Measurements from ENCODE around the gene TDO2. TPM values are rescaled to one million over a fixed set of nuclear protein-coding genes. Genes with fewer than 3 reads are reported as not detected.

The TDO2 gene
- total and polyA plus RNA-seq, 2 of the 13 experiments (the other 11 are each of a cell fraction or from before 2014, with no cell fraction given): not detected

DNA sequence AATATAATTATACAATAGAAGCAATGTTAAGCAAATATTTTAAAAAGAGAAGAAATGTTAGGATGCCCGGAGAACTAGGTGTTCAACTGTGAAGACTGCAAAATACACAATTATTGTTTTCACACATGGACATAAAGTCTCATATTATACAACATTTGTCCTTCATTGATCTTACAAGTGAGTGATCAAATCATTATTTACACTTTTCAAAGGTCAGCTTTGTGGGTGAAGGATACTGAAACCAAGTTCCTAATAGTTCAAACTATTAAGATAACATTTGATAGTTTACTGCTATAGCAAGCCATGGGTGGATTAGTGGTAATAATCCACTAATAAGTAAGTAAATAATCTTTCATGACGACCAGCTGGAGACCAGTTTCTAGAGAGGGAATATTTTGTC, 26.8 kb downstream of the TDO2 start:
- intact Hi-C loops (cut with micrococcal nuclease; ENCODE audit: unreplicated experiment) (no loop called here), in situ Hi-C loops (cut with HindIII; ENCODE audit: extremely low pct_ligation_motif_present, low pct_unique_long_range_greater_than_20kb) (no loop called here)
- Histone ChIP-seq H3K9me3 (ENCODE audit: low read length) (no peaks in the 10 kb centered on the region), H3K4me3 (replicated peaks in 1 of 3; ENCODE audit: insufficient read depth in 1 of 3, low read depth in 2 of 3, low read length in 3 of 3) (no peak overlapping the region), H3K4me1 (ENCODE audit: insufficient read depth, low read length) (no peaks in the 10 kb centered on the region), H3K27ac (ENCODE audit: extremely low read length, insufficient read depth, low read length) (no peak overlapping the region), H3K9ac (ENCODE audit: insufficient read depth, low read depth, low read length) (no peak overlapping the region), H4K20me1 (ENCODE audit: insufficient read depth, low read length) (no peaks in the 10 kb centered on the region), H3K27me3 (ENCODE audit: control insufficient read depth in 1 of 2, insufficient read depth in 2 of 2, low read length in 2 of 2) (no peaks in the 10 kb centered on the region), H2AFZ (ENCODE audit: low read length) (no peak overlapping the region), H3K79me2 (ENCODE audit: insufficient read depth, low read length) (no peaks in the 10 kb centered on the region), H3K36me3 (replicated peaks in 1 of 2; ENCODE audit: control insufficient read depth in 1 of 2, insufficient read depth in 2 of 2, low read length in 2 of 2) (no peaks in the 10 kb centered on the region), H3K4me2 (ENCODE audit: low read depth, low read length) (no peak overlapping the region)
- BruUV-seq (replicated peaks): no TSS peak
- CTCF ChIA-PET (ENCODE audit: low intra/inter-chr PET ratio, low total read pairs): no interaction called here
- TF ChIP-seq AKAP8 (CRISPR knock-in tag; IDR thresholded peaks at IDR 0.05) (no peak), ZKSCAN1 (IDR thresholded peaks at IDR 0.05; ENCODE audit: low read length) (no peak), MAFG (CRISPR knock-in tag; IDR thresholded peaks at IDR 0.05) (no peak), EEA1 (CRISPR knock-in tag; IDR thresholded peaks at IDR 0.05; ENCODE audit: borderline replicate concordance) (no peak), ZNF724P (CRISPR knock-in tag; IDR thresholded peaks at IDR 0.05; ENCODE audit: borderline replicate concordance) (no peak), SNRNP70 (IDR thresholded peaks at IDR 0.05; ENCODE audit: low read depth, low read length) (no peak), GATA4 (IDR thresholded peaks at IDR 0.05; ENCODE audit: borderline replicate concordance, low read depth) (no peak), KLF12 (CRISPR knock-in tag; IDR thresholded peaks at IDR 0.05; ENCODE audit: borderline replicate concordance) (no peak), ASH2L (IDR thresholded peaks at IDR 0.05; ENCODE audit: insufficient read length, low read depth, low read length) (no peak), ZNF766 (CRISPR knock-in tag; IDR thresholded peaks at IDR 0.05; ENCODE audit: borderline replicate concordance) (no peak), PHB2 (IDR thresholded peaks at IDR 0.05; ENCODE audit: partially characterized antibody) (no peak)
- TF ChIP-seq, protein P1, sequence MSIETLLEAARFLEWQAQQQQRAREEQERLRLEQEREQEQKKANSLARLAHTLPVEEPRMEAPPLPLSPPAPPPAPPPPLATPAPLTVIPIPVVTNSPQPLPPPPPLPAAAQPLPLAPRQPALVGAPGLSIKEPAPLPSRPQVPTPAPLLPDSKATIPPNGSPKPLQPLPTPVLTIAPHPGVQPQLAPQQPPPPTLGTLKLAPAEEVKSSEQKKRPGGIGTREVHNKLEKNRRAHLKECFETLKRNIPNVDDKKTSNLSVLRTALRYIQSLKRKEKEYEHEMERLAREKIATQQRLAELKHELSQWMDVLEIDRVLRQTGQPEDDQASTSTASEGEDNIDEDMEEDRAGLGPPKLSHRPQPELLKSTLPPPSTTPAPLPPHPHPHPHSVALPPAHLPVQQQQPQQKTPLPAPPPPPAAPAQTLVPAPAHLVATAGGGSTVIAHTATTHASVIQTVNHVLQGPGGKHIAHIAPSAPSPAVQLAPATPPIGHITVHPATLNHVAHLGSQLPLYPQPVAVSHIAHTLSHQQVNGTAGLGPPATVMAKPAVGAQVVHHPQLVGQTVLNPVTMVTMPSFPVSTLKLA (IDR thresholded peaks at IDR 0.05): no peak
- TF ChIP-seq, protein P2, sequence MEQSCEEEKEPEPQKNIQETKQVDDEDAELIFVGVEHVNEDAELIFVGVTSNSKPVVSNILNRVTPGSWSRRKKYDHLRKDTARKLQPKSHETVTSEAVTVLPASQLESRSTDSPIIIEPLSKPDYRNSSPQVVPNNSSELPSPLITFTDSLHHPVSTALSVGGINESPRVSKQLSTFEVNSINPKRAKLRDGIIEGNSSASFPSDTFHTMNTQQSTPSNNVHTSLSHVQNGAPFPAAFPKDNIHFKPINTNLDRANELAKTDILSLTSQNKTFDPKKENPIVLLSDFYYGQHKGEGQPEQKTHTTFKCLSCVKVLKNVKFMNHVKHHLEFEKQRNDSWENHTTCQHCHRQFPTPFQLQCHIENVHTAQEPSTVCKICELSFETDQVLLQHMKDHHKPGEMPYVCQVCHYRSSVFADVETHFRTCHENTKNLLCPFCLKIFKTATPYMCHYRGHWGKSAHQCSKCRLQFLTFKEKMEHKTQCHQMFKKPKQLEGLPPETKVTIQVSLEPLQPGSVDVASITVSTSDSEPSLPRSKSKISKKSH (CRISPR knock-in tag; IDR thresholded peaks at IDR 0.05; ENCODE audit: borderline replicate concordance): no peak
- 2% methylated on average over 2 of the region's 2 CpGs for WGBS (ENCODE audit: low lambda C conversion rate)
- POLR2A ChIA-PET: no interaction called here
- no peak for DNase-seq (ENCODE audit: low spot score)
- FAIRE-seq: no peak
- no peak for ATAC-seq

All from HepG2 (cell line).